Measurements from ENCODE around the gene CROCC2. TPM values are rescaled to one million over a fixed set of nuclear protein-coding genes. Genes with fewer than 3 reads are reported as not detected.

Gene CROCC2
- total RNA-seq, 4 donors from 2014 or later = 0.79 to 2.6 (median 1.8) TPM; not detected in 1

GRCh38 chr2:240957656-240958365, 51.7 kb downstream of the CROCC2 start:
- Histone ChIP-seq H3K27ac (peak overlapping the region in 1 of 2 donors; percentile 86), H3K9me3 (no peaks in the 10 kb centered on the region), H3K4me3 (no peak overlapping the region), H3K27me3 (no peaks in the 10 kb centered on the region), H3K36me3 (no peaks in the 10 kb centered on the region), H3K4me1 (peaks cover 6 to 28% of the 10 kb centered on the region in 2 donors)
- no peak for TF ChIP-seq CTCF (IDR thresholded peaks at IDR 0.05)
- TF ChIP-seq POLR2A (IDR thresholded peaks at IDR 0.05) = no peak
- peak in 1 of 2 donors; percentile 42 for DNase-seq
- intact Hi-C loops (cut with DNase I; ENCODE audit: low total_unique reads) = no loop called here

GRCh38 chr2:240958366-240959213, 52.5 kb downstream of the CROCC2 start:
- peak overlapping the region; percentile 69 to 86 for H3K27ac ChIP-seq
- peaks cover 6 to 35% of the 10 kb centered on the region in 2 donors for H3K4me1 ChIP-seq
- DNase-seq = peak in 1 of 2 donors; percentile 19
- no peak overlapping the region for H3K4me3 ChIP-seq
- H3K27me3 ChIP-seq = no peaks in the 10 kb centered on the region
- H3K9me3 ChIP-seq = no peaks in the 10 kb centered on the region
- no peaks in the 10 kb centered on the region for H3K36me3 ChIP-seq
- TF ChIP-seq POLR2A (IDR thresholded peaks at IDR 0.05) (no peak), CTCF (IDR thresholded peaks at IDR 0.05) (no peak)
- intact Hi-C loops (cut with DNase I; ENCODE audit: low total_unique reads) = no loop called here

- H3K27me3 ChIP-seq = no peaks in the 10 kb centered on the region
- H3K36me3 ChIP-seq = no peaks in the 10 kb centered on the region
- peak in 1 of 2 donors; percentile 22 for DNase-seq
- no peak for TF ChIP-seq CTCF (IDR thresholded peaks at IDR 0.05)
- no peak for TF ChIP-seq POLR2A (IDR thresholded peaks at IDR 0.05)
- intact Hi-C loops (cut with DNase I; ENCODE audit: low total_unique reads) = no loop called here
- H3K27ac ChIP-seq = peak overlapping the region; percentile 69 to 86
- peaks cover 6 to 35% of the 10 kb centered on the region in 2 donors for H3K4me1 ChIP-seq
- H3K9me3 ChIP-seq = no peaks in the 10 kb centered on the region
- no peak overlapping the region for H3K4me3 ChIP-seq
Measured at GRCh38 chr2:240959214-240959940, 53.2 kb downstream of the CROCC2 start.

GRCh38 chr2:240959941-240960308, 53.8 kb downstream of the CROCC2 start:
- Histone ChIP-seq H3K27me3 (no peaks in the 10 kb centered on the region), H3K27ac (peak overlapping the region; percentile 69 to 86), H3K9me3 (no peaks in the 10 kb centered on the region), H3K4me1 (peaks cover 6 to 35% of the 10 kb centered on the region in 2 donors), H3K36me3 (no peaks in the 10 kb centered on the region), H3K4me3 (no peak overlapping the region)
- TF ChIP-seq POLR2A (IDR thresholded peaks at IDR 0.05) (no peak), CTCF (IDR thresholded peaks at IDR 0.05) (no peak)
- intact Hi-C loops (cut with DNase I; ENCODE audit: low total_unique reads) = no loop called here
- DNase-seq = no peak
